Activated CD8-positive, alpha-beta memory T cell treated with anti-CD3 and anti-CD28 coated beads for 4 hours (primary cell): ENCODE measurements around the gene DDN.

Experiments
- DNase-seq, 2 donors: peaks; one replicate each; pipeline ENCODE4 v3.0.0-alpha.2; 2020; ENCODE audit warnings: low read depth in 2 of 2

DDN gene

DNA sequence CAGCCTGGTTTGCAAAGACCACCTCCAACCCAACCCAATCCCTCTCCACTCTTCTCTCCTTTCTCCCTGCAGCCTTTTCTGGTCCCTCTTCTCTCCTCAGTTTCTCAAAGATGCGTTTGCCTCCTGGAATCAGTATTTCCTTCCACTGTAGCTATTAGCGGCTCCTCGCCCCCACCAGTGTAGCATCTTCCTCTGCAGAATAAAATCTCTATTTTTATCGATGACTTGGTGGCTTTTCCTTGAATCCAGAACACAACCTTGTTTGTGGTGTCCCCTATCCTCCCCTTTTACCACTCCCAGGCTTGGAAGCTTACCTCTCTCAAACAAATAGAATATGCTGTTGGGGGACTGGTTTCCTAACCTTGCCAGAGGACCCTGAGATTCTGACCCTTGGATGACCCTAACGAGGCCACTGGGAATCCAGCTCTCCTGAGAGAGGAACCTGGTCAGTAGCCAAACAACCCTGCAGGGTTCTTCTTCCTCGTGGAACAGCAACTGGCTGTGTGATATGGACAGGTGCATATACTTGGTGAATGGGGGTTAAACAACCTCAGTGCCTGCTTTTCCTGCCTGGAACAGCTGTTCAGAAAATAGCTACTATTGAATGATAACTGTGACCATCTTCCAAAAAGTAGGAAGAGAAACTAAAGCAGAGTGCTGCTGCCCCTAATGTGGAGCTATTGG, 16.6 kb downstream of the DDN start:
- DNase-seq, result no peak

DNA sequence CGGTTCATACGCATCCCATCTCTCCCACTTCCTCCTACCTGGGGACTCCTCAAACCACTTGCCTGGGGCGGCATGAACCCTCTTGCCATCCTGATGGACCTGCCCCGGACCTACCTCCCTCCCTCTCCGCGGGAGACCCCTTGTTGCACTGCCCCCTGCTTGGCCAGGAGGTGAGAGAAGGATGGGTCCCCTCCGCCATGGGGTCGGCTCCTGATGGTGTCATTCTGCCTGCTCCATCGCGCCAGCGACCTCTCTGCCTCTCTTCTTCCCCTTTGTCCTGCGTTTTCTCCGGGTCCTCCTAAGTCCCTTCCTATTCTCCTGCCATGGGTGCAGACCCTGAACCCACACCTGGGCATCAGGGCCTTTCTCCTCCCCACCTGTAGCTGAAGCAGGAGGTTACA, 17.4 kb downstream of the DDN start:
- DNase-seq, result no peak

DNA sequence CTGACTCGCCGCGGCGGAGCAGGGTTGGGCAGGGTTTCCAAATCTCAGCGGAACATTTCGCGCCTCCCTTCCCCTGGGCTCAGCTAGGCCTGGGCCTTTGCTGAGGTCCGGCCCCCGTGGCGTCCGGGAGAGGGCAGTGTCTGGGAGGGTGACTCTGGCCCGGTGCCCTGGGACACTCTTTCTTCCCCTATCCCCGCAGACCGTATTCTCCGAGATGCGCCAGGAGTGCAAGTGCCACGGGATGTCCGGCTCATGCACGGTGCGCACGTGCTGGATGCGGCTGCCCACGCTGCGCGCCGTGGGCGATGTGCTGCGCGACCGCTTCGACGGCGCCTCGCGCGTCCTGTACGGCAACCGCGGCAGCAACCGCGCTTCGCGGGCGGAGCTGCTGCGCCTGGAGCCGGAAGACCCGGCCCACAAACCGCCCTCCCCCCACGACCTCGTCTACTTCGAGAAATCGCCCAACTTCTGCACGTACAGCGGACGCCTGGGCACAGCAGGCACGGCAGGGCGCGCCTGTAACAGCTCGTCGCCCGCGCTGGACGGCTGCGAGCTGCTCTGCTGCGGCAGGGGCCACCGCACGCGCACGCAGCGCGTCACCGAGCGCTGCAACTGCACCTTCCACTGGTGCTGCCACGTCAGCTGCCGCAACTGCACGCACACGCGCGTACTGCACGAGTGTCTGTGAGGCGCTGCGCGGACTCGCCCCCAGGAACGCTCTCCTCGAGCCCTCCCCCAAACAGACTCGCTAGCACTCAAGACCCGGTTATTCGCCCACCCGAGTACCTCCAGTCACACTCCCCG, 18.0 kb downstream of the DDN start:
- DNase-seq, result no peak

DNA sequence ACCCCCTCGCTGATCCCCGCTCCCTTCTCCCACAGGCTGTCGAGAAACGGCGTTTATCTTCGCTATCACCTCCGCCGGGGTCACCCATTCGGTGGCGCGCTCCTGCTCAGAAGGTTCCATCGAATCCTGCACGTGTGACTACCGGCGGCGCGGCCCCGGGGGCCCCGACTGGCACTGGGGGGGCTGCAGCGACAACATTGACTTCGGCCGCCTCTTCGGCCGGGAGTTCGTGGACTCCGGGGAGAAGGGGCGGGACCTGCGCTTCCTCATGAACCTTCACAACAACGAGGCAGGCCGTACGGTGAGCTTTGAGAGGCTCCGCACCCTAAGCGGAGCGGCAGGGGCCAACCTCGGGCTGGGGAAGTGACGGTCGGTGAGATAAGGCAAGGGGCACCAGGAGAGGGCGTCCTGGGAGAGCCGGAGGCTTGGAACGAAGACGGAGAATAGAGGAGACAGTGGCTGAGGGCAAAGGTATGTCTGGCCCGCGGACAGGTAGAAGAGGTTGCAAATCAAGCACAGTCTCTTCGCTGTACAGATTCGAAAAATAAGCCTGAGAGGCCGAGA, 18.7 kb downstream of the DDN start:
- DNase-seq, result no peak

DNA sequence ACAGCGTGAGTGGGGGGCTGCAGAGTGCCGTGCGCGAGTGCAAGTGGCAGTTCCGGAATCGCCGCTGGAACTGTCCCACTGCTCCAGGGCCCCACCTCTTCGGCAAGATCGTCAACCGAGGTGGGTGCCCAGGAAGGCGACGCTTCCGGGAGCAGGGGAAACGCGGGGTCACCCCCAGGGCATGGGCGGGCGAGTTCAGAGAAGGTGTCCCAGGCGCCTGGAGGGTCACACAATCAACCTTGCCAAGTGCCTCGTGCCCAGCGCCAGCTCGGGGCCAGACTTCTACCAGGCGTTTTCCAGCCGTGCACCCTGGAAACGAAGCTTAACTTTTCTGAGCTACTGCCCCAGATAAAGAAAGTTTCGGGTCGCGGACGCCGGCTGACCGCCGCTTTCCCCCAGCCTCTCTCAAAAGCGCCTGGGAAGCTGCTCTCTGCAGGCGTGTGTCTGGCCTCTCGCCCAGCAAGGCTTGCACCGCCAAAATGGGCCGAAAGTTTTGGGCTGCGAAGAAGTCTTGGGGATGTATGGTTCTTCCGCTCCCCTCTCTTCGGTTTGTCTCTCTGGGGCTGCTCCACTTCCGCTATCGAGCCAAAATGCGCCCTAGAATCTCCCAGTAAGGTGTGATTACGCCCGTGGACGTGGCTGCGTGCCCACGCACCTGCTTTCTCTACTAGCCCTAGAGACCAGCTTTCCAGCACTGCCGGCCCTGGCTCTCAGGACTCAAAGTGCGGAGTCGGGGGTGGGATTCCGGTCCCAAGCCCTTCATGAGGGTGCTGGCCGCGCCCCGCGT, 19.4 kb downstream of the DDN start:
- DNase-seq, result no peak

DNA sequence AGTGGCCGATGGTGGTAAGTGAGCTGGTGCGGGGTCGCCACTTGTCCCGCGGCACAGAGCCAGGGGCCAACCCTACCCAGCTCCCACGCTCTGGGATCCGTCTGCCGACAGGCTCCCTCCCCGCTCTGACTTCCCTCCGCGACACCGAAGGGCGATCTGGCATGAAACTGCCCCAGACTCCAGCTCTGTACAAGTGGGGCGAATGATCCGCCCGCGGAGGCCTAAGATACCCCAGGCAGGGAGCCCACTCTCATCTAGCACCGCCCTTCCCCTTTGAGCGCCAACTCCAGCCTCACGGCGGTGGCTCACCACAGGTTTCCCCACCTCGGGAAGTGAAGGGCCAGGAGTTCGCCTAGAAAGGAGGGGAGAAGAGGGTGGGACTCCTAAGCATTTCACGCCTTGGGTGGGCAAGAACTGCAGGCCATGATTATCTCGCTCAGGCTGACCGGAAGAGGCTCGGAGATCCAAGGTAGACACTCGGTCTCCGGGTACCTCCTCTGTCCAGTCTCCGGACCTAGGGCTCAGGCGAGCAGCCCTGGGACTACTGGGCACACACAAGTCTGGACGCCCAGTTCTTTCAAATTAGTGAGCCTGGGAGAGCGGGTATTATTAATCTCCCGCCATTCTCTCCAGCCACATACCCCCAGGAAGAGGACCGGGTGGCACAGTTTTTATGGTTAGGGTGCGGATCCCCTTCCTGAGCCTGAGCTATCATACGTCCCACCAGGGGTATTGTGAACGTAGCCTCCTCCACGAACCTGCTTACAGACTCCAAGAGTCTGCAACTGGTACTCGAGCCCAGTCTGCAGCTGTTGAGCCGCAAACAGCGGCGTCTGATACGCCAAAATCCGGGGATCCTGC, 20.2 kb downstream of the DDN start:
- DNase-seq, result no peak

DNA sequence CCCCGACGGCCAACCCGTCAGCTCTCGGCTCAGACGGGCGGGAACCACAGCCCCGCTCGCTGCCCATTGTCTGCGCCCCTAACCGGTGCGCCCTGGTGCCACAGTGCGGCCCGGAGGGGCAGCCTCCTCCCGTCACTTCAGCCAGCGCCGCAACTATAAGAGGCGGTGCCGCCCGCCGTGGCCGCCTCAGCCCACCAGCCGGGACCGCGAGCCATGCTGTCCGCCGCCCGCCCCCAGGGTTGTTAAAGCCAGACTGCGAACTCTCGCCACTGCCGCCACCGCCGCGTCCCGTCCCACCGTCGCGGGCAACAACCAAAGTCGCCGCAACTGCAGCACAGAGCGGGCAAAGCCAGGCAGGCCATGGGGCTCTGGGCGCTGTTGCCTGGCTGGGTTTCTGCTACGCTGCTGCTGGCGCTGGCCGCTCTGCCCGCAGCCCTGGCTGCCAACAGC, 20.9 kb downstream of the DDN start, which contains the start of gene WNT1:
TSS of gene WNT1 (plus strand) at position 32 of the 450 bp plus-strand sequence. CDS start at position 361, 329 bp downstream.
- DNase-seq, result no peak

DNA sequence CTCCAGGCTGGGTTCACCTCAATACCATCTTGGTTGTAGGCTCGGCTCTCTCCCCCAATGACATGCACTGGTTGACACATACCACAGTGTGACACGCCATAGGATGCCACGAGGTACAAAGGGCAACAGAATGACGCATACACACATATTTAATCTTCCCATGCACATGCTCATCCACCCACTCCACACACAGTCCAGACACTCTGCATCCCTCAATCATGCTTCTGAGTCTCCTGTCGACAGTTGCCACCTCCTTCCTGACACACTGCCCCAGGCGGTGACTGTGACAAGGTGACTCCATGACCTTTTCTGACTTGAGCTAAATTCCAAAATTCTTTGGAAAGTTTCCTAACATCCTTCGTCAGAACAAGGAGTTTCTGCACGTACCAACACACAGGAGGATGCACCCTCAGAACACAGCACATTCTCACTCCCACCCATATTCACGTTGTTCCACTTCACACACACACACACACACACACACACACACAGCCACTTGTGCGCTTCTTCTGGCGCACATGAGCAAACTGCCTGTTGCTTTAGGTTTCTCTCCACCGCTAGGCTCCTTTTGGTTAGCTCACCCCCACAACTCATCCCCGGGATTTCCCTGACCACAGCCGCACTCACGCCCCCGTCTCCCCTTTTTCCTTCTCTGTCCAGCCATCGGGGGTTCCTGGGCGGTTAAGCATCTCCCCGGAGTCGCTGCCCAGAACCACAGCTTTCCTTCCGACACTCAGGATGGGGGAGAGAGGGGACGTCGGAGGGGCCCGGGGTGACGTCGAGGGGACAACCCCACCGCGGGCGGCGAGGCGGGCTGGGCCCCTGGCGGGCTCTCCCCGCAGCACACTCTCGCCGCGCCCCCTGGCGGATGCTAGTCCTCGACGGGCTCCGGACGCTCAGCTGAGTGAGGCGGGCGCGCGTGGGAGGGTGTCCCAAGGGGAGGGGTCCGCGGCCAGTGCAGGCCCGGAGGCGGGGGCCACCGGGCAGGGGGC, 21.6 kb downstream of the DDN start:
- DNase-seq, result peak; percentile 62 to 66

DNA sequence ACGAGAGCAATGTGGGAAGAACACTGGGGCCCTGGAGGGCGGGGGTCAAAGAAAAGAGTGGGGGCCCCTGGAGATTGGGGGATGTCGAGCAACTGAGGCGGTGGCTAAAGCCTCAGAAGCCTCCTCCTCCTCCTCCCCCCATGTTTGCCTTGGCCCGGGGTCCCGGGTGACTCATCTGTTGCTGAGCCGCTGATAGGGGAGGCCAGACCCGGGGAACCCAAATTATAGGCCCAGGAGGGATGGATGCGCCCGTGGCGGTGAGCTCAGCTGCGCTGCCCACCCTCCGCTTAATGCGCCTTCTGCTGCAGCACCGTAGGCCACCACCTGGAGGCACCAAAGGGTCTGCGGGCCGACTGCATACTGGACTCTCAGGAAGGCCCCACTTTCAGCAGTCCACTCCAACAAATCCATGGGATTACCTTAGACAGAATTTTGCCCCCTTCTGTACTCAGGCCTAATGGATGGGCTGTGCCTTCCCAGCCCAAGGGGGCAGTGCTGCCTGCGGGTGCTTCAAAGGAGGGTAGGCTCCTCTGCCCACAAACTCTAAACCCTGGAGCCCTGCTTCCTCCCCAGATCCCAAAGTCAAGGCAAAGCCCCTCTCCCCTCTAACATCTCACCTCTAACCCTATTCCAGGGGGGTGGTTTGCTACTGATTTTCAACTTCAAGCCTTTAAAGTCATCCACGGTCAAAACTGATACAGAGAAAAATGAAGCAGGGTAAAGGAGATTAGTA, 25.1 kb downstream of the DDN start:
- DNase-seq, result no peak

DNA sequence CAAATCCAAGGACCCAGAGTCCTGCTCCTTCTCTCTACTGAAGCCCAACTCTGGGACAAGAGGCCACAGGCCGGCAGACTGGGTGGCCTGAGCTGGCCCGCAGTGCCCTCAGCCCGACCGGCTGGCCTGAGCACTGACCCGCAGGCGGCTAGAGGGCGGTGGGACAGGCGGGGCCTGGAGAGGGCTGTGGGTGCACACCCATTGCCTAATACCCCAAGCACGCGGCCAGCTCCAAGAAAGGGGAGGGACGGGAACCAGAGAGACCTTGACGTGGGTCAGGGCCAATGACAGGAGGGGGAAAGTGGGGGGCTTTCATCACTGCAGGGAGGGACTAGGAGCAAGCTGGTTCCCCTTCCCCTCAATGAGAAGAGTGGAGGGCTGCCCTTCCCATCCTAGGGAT, 25.6 kb downstream of the DDN start:
- DNase-seq, result no peak

DNA sequence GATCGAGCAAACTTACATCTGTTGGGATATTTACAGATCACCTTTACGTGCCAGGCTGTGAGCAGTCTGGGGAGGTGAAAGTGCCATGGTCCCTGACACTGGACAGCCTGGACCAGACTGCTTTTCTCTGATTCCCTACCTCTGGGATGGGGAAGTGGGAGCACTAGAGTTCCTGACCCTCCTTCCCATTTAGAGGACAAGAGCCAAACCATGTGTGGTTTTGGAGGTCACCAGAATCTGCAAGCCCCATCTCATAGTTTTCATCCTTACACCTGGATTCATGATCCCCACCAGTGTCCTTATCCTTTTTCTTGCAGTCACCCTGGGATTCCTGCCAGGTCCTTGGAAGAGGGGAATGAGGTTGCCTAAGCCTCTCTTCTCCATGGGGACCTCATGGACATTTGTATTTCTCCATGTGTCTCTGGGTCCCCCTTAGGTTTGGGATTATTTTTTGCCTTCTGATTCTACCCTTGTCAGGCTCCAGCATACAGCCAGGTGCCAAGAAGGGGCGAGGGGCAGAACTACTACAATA, 26.2 kb downstream of the DDN start:
- DNase-seq, result no peak

DNA sequence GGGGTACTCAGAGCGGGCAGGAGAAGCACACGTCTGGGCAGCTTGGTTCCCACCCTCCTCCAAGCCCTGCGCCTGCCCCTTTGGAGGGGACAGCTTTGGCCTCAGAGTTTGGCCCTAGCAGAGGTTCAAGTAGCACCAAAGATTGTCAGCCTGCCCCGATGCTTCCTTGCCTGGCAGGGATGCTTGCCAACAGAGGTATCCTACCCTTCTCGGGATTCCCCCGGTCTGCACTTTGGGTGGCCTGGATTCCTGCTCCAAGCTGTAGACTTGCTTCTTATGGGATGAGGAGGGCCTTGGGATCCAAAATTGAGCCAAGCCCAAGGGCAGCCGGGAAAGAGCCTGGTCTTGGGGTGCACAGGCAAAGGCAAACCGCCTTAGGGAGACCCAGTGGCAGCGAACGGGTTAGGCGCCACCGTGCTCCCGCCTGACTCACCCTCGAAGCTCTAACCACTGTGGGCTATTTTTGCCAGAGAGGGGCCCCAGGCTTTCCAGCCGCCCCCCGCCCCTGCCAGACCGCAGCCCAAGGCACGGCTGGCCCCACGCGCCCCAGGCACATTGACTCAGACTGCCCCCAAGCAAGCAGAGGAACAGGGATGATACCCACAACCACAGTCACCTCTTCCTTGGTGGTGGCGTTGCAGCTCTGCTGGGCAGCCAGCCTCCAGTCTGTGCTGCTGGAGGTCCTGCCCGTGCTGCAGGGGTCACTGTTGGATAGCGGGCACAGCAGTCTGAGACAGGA, 26.8 kb downstream of the DDN start:
- no peak for DNase-seq

DNA sequence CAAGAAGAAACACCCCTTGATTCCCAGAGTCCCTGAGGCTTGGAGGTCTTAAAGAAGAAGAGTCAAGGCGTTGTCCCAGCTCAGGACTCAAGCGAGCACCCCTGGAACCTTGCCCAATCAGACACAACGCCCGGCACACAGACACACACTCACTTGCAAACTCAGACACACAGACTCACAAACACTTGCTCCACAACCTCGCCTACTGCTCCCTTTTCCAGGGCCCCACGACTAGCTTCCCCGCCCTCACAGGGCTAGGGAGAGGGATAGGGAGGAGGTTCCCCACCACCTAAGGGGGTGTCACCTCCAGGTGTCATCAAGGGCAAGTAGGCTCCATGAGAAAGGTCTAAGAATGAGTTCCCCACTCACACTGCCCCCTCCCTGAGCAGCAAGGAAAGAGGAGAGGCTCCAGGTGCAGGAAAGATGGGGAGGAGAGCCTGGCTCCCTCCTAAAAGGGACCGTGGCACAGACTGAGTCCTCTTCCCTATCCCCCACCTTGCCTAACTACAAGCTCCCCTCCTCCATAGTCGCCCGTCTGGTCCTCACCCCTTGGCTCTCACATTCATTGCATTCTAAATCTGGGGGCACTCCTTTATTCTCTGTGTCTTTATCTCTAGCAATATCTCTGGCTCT, 28.4 kb downstream of the DDN start:
- DNase-seq, result no peak

DNA sequence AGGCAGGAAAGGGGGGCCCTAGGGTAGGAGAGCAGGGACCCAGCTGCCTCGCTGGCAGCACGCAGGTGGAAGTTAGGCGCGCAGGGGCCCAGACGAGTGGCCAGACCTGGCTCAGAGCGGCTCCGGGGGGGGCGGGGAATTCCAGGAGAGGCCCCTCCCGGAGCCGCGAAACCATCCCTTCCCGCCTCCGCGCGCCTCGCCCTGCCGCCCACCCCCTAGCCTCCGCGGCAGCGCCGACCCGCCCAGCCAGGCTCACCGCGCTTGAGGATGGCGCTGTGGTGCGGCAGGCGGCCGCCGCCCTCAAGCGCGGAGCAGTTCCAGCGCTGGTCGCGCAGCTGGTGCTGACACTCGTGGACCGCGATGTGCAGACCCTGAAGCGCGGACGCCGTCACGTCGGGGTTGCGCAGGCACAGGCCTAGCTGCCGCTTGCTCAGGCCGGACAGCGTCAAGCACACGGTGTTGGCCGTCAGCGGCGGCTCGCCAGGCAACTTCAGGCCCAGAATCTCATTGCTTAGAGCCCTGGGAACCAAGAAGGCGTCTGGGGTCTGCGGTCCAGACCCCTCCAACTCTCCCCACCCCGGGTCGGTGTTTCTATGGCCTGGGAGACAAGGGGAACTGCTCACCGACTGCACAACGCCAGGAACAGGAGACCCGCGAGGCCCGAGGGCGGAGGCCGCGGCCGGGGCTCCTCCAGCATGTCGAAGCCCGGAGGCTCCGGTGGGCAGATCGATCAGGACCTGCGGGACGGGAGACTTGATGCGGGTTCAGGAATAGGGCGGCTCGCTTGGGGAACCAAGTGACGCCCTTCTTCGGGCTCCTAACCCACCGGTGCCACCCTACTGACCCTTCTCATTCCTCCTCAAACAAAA, 29.1 kb downstream of the DDN start:
- DNase-seq, result no peak

DNA sequence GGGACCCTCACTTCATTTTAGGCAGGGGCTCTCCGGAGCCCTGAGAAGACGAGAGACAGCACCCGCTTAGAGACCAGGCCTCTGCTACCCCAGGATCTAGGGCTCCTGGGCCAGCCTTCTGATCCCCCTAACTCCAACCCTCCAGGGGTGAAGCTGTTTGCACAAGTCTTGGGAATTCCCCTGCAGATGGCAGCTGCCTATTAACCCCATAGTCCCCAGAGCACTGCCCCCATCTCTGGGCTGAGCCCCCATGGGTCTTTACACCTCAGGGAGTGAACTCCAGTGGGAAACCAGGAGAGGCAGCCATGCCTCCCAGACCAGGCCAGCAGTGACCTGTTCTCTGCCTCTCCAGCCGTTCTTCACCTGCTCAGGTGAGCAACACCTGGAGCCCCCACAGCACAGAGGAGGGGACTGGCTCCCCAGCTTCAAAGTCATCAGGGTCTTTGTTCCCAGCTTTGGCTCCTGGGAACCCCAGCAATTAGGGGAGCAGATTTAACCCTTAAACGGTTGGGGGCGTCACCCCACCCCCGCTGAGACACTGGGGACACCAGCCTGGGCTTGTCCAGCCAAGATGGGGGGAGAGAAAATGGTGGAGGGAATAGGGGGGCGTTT, 29.9 kb downstream of the DDN start:
- no peak for DNase-seq

DNA sequence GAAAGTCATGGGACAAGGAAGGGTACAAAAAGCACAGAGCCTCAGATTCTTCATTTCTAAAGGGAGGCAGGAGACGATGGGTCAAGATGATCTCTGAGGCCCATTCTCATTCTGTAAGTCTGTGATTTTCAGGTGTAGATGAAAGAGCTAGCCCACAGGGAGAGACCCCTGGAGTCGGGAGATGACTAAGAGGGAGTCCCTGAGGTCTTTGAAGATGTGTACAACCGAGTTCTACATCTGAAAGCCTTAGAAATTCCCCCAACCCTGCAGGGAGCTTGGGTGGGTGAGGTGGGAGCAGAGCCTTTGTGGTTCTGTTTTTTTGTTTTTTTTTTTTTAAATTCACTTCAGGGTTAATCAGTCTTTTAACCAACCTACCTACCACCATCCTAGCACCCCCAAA, 30.7 kb downstream of the DDN start:
- no peak for DNase-seq
